Superior temporal gyrus (tissue), 1 donor: ENCODE data around the gene CYB5RL.

ENCODE experiments used
- DNase-seq: peaks from one replicate; pipeline ENCODE4 v3.0.0-alpha.2; 2016; ENCODE audit errors: extremely low spot score

The CYB5RL gene

GRCh38 chr1:54159733-54160316, 40.0 kb downstream of the CYB5RL start:
- no peak for DNase-seq

- no peak for DNase-seq
These were observed 41.8 kb downstream of the CYB5RL start for GRCh38 chr1:54158071-54158470.

- no peak for DNase-seq
These were observed 42.4 kb downstream of the CYB5RL start for GRCh38 chr1:54157401-54157800.

GRCh38 chr1:54156986-54157385, 42.8 kb downstream of the CYB5RL start:
- no peak for DNase-seq

GRCh38 chr1:54156201-54156600, 43.6 kb downstream of the CYB5RL start:
- no peak for DNase-seq

- no peak for DNase-seq
These were observed 46.0 kb downstream of the CYB5RL start for GRCh38 chr1:54153535-54154439.

- no peak for DNase-seq
These were observed 47.1 kb downstream of the CYB5RL start, which contains the start of gene CDCP2 for GRCh38 chr1:54152696-54153095. TSS of gene CDCP2 (minus strand) at chr1:54153000. CDS start at chr1:54152922, 78 bp downstream.

GRCh38 chr1:54151013-54151412, 48.8 kb downstream of the CYB5RL start:
- DNase-seq, result no peak
